Vagina (tissue), 2 donors: ENCODE measurements around the gene LMNTD1.

Source experiments
- CTCF ChIP-seq, 3 experiments: fragments of 450-650 bp in 2 of 3; fragments of 200-600 bp in 1 of 3; sonication (generic) in 1 of 3; IDR thresholded peaks; one replicate each; pipeline ENCODE4 v1.5.1; 2017 to 2019; ENCODE audit warnings: antibody characterized with exemption in 3 of 3, mild to moderate bottlenecking in 2 of 3, moderate library complexity in 2 of 3
- POLR2A ChIP-seq, 2 donors: fragments of 450-650 bp; IDR thresholded peaks; one replicate each; pipeline ENCODE4 v1.6.1; 2017; ENCODE audit warnings: antibody characterized with exemption in 2 of 2, mild to moderate bottlenecking in 2 of 2, moderate library complexity in 2 of 2

- no peak for TF ChIP-seq CTCF (IDR thresholded peaks at IDR 0.05)
- no peak for TF ChIP-seq POLR2A (IDR thresholded peaks at IDR 0.05)
Measured at GRCh38 chr12:25469368-25469767, 83.7 kb downstream of the LMNTD1 start.
